BJ (cell line): ENCODE measurements around the gene BCAS1. TPM values are rescaled to one million over a fixed set of nuclear protein-coding genes. Genes with fewer than 3 reads are reported as not detected.

Source experiments
- CTCF ChIA-PET: fragments of 350-600 bp; formaldehyde crosslinking; extraction: SDS; loops from one replicate; lab custom pipeline; 2021; ENCODE audit warnings: antibody characterized with exemption, inconsistent platforms; lab: Yijun Ruan, JAX
- POLR2A ChIA-PET: fragments of 300-600 bp; sonication (Branson Sonifier 250); formaldehyde crosslinking; extraction: SDS; loops from one replicate; lab custom pipeline; 2021; ENCODE audit warnings: antibody characterized with exemption; lab: Charles Lee
- DNase-seq: peaks from one replicate; pipeline ENCODE4 v3.0.0-alpha.2; 2011; ENCODE audit warnings: low read depth
- H3K27me3 ChIP-seq: 2 replicates; pipeline ENCODE4 v1.6.0; 2011; ENCODE audit warnings: low read length; ENCODE audit not compliant: control insufficient read depth, insufficient read depth
- H3K36me3 ChIP-seq: 2 replicates; pipeline ENCODE4 v1.5.1; 2011; ENCODE audit warnings: low read length; ENCODE audit not compliant: control insufficient read depth, insufficient read depth
- H3K4me3 ChIP-seq: 2 replicates; pipeline ENCODE4 v1.5.1; 2011; ENCODE audit warnings: low read depth, mild to moderate bottlenecking, control low read depth, low read length
- CTCF ChIP-seq: IDR thresholded peaks from 2 replicates; pipeline ENCODE4 v1.5.1; 2011; ENCODE audit warnings: low read depth, mild to moderate bottlenecking, control low read depth, inconsistent platforms, low read length, moderate library complexity; ENCODE audit not compliant: insufficient read depth
- polyA plus RNA-seq: library from polyadenylated mRNA; depleted of rRNA; stranded (reverse); fragments of >200 nt; gene quantifications from 2 replicates; pipeline ENCODE4 v1.2.3, GENCODE V29; 2011

The BCAS1 gene
- polyA plus RNA-seq, 1 experiment, result not detected

GRCh38 chr20:54029176-54029575 is 41.2 kb downstream of the BCAS1 start:
- Histone ChIP-seq H3K4me3 (no peak overlapping the region), H3K36me3 (no peaks in the 10 kb centered on the region), H3K27me3 (no peaks in the 10 kb centered on the region)
- no peak for TF ChIP-seq CTCF
- ChIA-PET CTCF (interaction anchor here (1.4 kb wide), 1 partner anchor 20 kb away, joined by 4 read pairs; no protein-coding TSS in a partner anchor), POLR2A (no interaction called here)
- no peak for DNase-seq

GRCh38 chr20:54028276-54029011 is 42.0 kb downstream of the BCAS1 start:
- Histone ChIP-seq H3K4me3 (no peak overlapping the region), H3K36me3 (no peaks in the 10 kb centered on the region), H3K27me3 (no peaks in the 10 kb centered on the region)
- DNase-seq, result no peak
- ChIA-PET POLR2A (interaction anchor here (0.7 kb wide), 1 partner anchor 460 kb away, joined by 4 read pairs; no protein-coding TSS in a partner anchor), CTCF (interaction anchor here (1.0 to 1.4 kb wide), 2 partner anchors 20 to 171 kb away, joined by 3 to 4 read pairs; no protein-coding TSS in a partner anchor)
- TF ChIP-seq CTCF, result no peak

GRCh38 chr20:54027704-54028103 is 42.7 kb downstream of the BCAS1 start:
- no peaks in the 10 kb centered on the region for H3K27me3 ChIP-seq
- CTCF ChIA-PET, result interaction anchor here (1.0 kb wide), 1 partner anchor 172 kb away, joined by 3 read pairs; no protein-coding TSS in a partner anchor
- POLR2A ChIA-PET, result interaction anchor here (0.7 kb wide), 1 partner anchor 460 kb away, joined by 4 read pairs; no protein-coding TSS in a partner anchor
- no peaks in the 10 kb centered on the region for H3K36me3 ChIP-seq
- TF ChIP-seq CTCF, result no peak
- H3K4me3 ChIP-seq, result no peak overlapping the region
- no peak for DNase-seq

GRCh38 chr20:54026295-54027064 is 43.9 kb downstream of the BCAS1 start:
- H3K27me3 ChIP-seq, result no peaks in the 10 kb centered on the region
- no peak for TF ChIP-seq CTCF
- DNase-seq, result no peak
- POLR2A ChIA-PET, result no interaction called here
- CTCF ChIA-PET, result no interaction called here
- no peaks in the 10 kb centered on the region for H3K36me3 ChIP-seq
- no peak overlapping the region for H3K4me3 ChIP-seq

- Histone ChIP-seq H3K36me3 (no peaks in the 10 kb centered on the region), H3K27me3 (no peaks in the 10 kb centered on the region), H3K4me3 (no peak overlapping the region)
- ChIA-PET POLR2A (no interaction called here), CTCF (no interaction called here)
- DNase-seq, result no peak
- TF ChIP-seq CTCF, result no peak
These were observed 45.1 kb downstream of the BCAS1 start for GRCh38 chr20:54025251-54025771.
